Measurements from ENCODE around the gene POGK.

Gene POGK

GRCh38 chr1:166905900-166906299 lies 66.6 kb downstream of the POGK start:
- no peak for DNase-seq

All from activated T-cell treated with anti-CD3 and anti-CD28 coated beads, Interleukin-2, amount 50 U/mL, for 1 hour (primary cell).